Measurements from ENCODE around the gene AMD1. TPM values are rescaled to one million over a fixed set of nuclear protein-coding genes. Genes with fewer than 3 reads are reported as not detected.
A peak's percentile ranks its signal among the peaks of the same experiment; 100 is the strongest.

Gene AMD1
- total RNA-seq, 2 experiments from 2014 or later, result 75.5 to 77.7 TPM

DNA sequence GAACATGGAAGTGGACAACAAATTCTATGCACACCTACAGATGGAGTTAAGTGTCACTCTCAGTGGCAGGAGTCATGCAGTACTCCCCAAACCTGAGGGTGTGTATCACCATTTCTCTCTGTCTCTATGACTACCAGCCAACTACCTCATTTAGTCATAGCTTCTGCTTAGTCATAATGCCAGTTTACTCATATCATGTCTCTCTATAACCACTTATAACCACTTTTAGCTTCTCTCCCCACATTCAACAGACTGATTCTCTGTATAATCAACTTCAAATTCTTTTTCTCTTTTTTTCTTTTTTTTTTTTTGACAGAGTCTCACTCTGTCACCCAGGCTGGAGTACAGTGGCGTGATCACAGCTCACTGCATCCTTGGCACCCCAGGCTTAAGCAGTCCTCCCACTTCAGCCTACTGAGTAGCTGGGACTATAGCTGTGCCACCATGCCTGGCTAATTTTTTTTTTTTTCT lies 70.1 kb downstream of the AMD1 start:
- Mint-ChIP-seq H3K27me3 (ENCODE audit: low read depth) (no peaks in the 10 kb centered on the region), H3K4me1 (ENCODE audit: low read depth) (peaks cover 6% of the 10 kb centered on the region), H3K27ac (peak overlapping the region; percentile 66), H3K9me3 (ENCODE audit: insufficient read depth) (no peaks in the 10 kb centered on the region), H3K36me3 (ENCODE audit: low read depth) (no peaks in the 10 kb centered on the region), H3K4me3 (no peak overlapping the region)
- CTCF ChIA-PET, result interaction anchor here (1.0 to 2.0 kb wide), 8 partner anchors 12 to 279 kb away, joined by 3 to 13 read pairs (median 3); no protein-coding TSS in a partner anchor
- ATAC-seq, result peak; percentile 96
- POLR2A ChIA-PET, result interaction anchor here (0.6 to 4.4 kb wide), 6 partner anchors 10 to 130 kb away, joined by 3 to 20 read pairs (median 10); partner anchors contain the start of genes AMD1, CDK19 and GTF3C6
- DNase-seq, result peak; percentile 52

Other genes with a start within 250 kb of the AMD1 start
- gene CDK19, start 59.3 kb upstream of the AMD1 start, total RNA-seq, result 10 to 100 TPM; 21.6 to 26.2 TPM
- 10 to 100 TPM; 93.9 to 99.8 TPM for gene GTF3C6, start 83.9 kb downstream of the AMD1 start, total RNA-seq
- 10 to 100 TPM; 28.2 to 30.2 TPM for gene RPF2, start 107.3 kb downstream of the AMD1 start, total RNA-seq
- 1 to 10 TPM; 6.3 to 6.4 TPM for gene SLC16A10, start 212.7 kb downstream of the AMD1 start, total RNA-seq